Stimulated activated CD4-positive, alpha-beta T cell treated with anti-CD3 and anti-CD28 coated beads, Interleukin-4, amount 100 ng/mL, for 48 hours (primary cell): Measurements from ENCODE around the gene TXNL4A.

Experiments used
- DNase-seq, 2 donors: peaks; one replicate each; pipeline ENCODE4 v3.0.0-alpha.2; 2020; ENCODE audit warnings: low read depth in 2 of 2

TXNL4A gene

DNA sequence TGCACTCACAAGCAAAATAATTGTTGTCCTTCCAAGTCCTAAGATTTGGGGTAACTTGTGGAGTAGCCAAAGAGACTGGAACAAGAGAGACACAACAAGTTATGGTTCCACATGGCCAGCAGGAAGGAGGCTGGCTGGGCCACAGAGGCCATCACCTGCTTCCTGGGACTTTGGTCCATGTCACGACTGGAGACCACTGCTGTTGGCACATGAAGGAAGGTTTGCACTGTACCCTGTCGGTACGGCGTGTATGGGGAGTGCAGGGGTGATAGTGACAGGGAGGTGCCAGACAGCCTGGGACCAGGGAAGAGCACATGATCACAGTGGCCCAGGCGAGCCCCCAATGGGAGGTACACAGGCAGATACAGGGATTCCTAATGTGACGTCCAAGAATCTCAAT, 52.4 kb downstream of the TXNL4A start:
- DNase-seq, result no peak

DNA sequence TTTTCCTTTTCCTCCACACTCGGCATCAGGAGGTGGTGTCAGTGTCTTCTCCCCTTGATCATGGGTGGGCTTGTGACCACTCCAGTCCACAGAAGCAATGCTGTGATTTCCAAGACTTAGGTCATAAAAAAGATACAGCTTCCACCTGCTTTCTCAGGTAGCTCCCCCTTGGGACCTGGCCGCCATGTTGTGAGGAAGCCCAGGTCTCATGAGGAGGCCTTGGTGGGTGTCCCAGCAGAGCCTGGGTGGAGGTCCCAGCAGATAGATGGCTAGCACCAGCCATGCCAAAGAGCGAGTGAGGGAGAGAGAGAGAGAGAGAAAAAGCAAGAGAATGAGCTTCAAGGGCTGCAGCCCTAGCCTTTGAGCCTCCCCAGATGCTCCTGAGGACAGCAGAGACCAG, 52.9 kb downstream of the TXNL4A start:
- no peak for DNase-seq

GRCh38 chr18:79935098-79935480, 53.3 kb downstream of the TXNL4A start:
- no peak for DNase-seq

DNA sequence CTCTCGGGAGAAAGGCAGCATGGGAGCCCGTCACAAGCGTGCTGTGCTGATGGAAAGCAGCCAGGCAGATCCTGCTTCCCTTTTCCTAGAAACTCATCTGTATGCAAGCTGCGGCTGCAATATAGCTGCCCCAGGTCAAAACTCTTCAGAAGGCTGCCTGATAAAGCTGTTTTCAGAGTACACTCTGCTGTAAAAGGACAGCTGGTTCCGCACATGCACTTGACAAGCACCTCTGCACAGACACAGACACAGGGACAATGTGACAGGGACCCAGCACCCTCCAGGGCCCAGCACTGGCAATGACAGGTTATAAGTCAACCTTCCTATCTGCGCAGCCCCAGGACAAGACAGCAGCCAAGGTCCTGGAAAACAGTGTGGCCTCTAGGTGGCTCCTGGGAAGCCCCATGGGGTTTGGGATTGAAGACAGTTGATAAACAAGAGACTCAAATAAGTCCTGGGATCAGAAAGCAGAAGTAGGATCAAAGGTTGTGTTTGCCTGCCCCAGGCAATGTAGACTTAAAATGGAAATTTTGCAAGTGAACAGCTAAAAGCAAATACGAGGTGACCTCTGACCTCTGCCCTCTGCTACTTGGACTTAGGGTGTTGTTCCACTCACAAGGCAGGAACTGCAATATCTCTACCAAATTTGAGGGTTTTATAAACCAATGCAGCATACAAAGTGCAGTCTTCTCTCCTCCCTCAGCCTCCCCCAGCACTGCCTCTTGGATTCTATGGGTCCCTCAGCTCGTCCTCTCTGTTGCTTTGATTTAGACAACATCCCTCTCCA, 53.9 kb downstream of the TXNL4A start:
- no peak for DNase-seq

DNA sequence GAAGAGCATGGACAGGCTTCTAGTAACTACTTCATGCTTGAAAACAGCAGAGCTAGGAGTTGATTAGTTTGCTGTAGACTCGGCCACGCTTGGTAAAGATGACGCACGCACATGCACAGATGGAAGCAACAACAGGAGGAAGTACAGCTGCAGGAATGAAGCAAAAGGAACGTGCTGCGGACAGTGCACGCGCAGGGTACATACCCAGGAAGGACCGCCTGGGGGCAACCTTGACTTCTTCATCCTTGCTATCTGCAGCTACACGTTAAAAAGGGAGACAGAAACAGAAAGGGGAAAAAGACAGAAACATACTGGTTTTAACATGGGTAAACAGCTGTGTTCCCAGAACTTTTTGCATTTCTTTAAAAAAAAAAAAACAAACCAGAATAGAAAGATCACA, 54.6 kb downstream of the TXNL4A start:
- no peak for DNase-seq

DNA sequence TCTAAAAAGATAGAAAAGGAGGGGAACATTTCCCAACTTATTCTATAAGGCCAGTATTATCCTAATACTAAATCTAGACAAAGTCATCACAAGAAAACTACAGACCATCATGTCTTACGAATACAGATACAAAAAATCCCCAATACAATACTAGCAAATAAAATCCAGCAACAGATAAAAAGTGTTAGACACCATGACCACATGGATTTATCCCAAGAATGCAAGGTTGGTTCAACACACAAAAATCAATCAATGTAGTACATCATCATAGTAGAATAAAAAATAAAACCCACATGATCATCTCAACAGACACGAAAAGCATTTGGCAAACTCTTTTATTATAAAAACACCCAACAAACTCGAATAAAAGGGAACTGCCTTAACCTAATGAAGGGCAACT, 55.5 kb downstream of the TXNL4A start:
- DNase-seq, result no peak

GRCh38 chr18:79931475-79931874, 56.9 kb downstream of the TXNL4A start:
- DNase-seq, result no peak

- no peak for DNase-seq
These were observed 58.2 kb downstream of the TXNL4A start for GRCh38 chr18:79930020-79930642.

GRCh38 chr18:79928563-79928960, 59.8 kb downstream of the TXNL4A start:
- DNase-seq, result no peak

DNA sequence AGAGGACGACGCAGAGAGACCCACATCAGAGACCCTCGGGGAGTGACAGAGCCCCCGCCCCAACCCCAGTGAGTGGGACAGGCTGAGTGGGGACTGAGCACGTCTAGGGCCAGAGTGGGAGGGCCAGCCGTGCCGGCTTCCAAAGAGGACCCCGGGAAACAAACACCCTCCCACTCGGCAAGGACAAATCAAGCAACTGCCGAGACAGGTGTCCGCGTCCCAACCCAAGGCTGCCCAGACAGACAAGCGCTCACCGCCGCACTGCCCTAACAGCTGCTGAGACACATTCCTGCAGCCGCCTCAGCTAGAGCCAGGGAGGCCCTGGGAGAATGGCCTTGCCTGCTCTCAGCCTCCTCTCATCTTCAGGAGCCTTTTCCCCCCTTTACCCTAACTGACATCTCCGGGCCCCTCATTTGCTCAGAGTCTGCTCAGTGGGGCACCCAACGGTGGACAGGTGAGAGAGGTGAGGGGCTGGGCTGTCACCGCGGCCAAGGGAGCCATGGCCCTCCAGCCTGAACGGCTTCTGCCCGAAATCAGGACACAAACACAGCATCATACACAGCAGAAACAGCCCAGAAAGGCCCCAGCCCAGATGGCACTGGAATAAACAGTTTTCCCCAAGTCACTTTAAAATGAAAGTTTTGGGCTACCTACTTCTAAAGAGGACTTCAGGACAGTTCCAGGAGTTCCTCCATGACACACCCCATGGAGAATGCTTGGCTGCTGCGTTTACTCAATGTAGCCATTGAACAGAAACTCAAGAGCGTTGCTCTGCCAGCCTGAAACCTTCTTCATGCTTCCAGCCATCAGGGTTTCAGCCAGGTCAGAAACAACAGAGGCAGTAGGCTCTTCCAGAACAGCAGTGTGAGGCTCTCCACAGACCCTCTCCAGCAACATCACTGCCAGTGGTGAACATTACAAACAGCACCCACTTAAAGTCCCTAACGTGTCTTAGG, 60.5 kb downstream of the TXNL4A start:
- DNase-seq, result no peak

- DNase-seq, result no peak
These were observed 61.4 kb downstream of the TXNL4A start for GRCh38 chr18:79926715-79927606.

- no peak for DNase-seq
These were observed 62.1 kb downstream of the TXNL4A start for GRCh38 chr18:79926306-79926705.

DNA sequence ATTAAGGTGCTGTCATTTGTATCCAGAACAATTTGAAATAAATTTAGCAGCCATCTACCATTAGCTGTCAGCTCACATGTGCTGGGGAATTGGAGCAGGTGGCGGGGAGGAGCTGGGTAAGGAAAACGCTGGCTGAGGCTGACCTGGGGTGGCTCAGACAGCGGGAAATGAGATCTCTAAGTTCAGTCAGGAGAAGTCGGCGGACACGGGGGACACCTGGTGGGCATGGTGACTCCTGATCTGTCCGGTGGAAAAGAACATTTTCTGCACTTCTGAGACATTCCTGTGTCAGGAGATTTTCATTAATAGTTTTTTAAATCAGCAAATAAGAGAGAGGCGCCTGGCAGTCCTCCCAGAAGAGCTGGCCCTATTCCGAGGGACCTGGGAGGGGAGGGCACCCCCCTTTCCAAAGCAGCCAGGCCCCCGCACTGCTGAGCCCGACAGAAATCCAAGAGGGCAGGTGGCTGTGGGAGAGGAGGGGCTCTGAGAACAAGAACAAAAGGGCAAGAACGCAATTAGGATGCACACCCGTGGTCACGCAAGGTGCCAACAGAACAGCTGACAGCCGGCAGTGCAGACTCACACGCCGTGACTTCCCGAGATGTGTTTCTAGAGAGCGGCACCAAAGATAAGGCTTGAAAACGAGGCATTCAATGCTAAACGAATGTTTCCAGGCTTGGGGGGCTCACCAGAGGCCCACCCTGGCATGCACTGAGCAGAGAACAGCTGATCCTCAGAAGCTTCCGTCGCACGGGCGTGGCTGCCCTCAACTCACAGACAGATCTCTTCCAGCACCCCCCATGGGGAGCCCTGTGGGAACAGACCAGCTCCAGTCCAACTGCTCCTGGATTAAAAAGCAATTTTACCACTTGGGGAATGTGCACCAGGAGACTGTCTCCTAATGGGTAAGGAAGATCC, 63.3 kb downstream of the TXNL4A start:
- no peak for DNase-seq

GRCh38 chr18:79923896-79924585, 64.3 kb downstream of the TXNL4A start:
- DNase-seq, result no peak

- no peak for DNase-seq
These were observed 65.4 kb downstream of the TXNL4A start for GRCh38 chr18:79922971-79923411.

GRCh38 chr18:79921984-79922965, 66.1 kb downstream of the TXNL4A start:
- no peak for DNase-seq
